Ishikawa (cell line): ENCODE data around the gene TBC1D5.

ENCODE experiments used
- EGR1 ChIP-seq: IDR thresholded peaks from 2 replicates; pipeline ENCODE4 v1.6.1; 2012
- MAX ChIP-seq: IDR thresholded peaks from 2 replicates; pipeline ENCODE4 v1.6.1; 2012
- NFIC ChIP-seq: IDR thresholded peaks from 2 replicates; pipeline ENCODE4 v1.6.1; 2012
- TCF12 ChIP-seq: IDR thresholded peaks from 2 replicates; pipeline ENCODE4 v1.6.1; 2012; ENCODE audit warnings: low read depth
- YY1 ChIP-seq: IDR thresholded peaks from 2 replicates; pipeline ENCODE4 v1.6.1; 2012; ENCODE audit warnings: low read depth

GRCh38 chr3:17352620-17353019, 389.8 kb downstream of the TBC1D5 start:
- no peak for TF ChIP-seq MAX
- TF ChIP-seq YY1, result no peak
- TF ChIP-seq NFIC, result no peak
- TF ChIP-seq EGR1, result no peak
- TF ChIP-seq TCF12, result no peak
